Liver (tissue), 9 donors: ENCODE measurements around the gene UBL4B. TPM values are rescaled to one million over a fixed set of nuclear protein-coding genes. Genes with fewer than 3 reads are reported as not detected.

Experiments
- DNase-seq: peaks from one replicate; pipeline ENCODE4 v3.0.0-alpha.2; 2017; ENCODE audit warnings: low spot score
- H3K27ac ChIP-seq, 2 donors: one replicate each; pipeline ENCODE4 v1.7.0; 2013; ENCODE audit warnings: inconsistent platforms in 2 of 2, low read length in 2 of 2, control low read depth in 1 of 2, low read depth in 1 of 2, mild to moderate bottlenecking in 1 of 2
- H3K27me3 ChIP-seq, 4 donors: one replicate each; pipeline versions ENCODE4 v1.6.1 to v1.7.0; 2013; ENCODE audit warnings: low read length in 3 of 4, inconsistent platforms in 1 of 4, mild to moderate bottlenecking in 1 of 4, moderate library complexity in 1 of 4; ENCODE audit not compliant: control insufficient read depth in 4 of 4, insufficient read depth in 4 of 4
- H3K36me3 ChIP-seq, 4 donors: one replicate each; pipeline versions ENCODE4 v1.6.1 to v1.7.0; 2013; ENCODE audit warnings: low read length in 3 of 4, mild to moderate bottlenecking in 3 of 4, low read depth in 1 of 4, moderate library complexity in 1 of 4; ENCODE audit not compliant: control insufficient read depth in 4 of 4, insufficient read depth in 3 of 4
- H3K4me1 ChIP-seq, 4 donors: one replicate each; pipeline versions ENCODE4 v1.6.1 to v1.7.0; 2013; ENCODE audit warnings: low read length in 3 of 4, mild to moderate bottlenecking in 3 of 4, moderate library complexity in 1 of 4; ENCODE audit not compliant: control insufficient read depth in 4 of 4, insufficient read depth in 4 of 4
- H3K4me3 ChIP-seq, 3 donors: one replicate each; pipeline versions ENCODE4 v1.6.1 to v1.7.0; 2013; ENCODE audit warnings: low read length in 3 of 3, control low read depth in 1 of 3, low read depth in 1 of 3, mild to moderate bottlenecking in 1 of 3
- H3K9ac ChIP-seq, 2 donors: one replicate each; pipeline ENCODE4 v1.7.0; 2013; ENCODE audit warnings: low read length in 2 of 2, mild to moderate bottlenecking in 2 of 2, moderate library complexity in 2 of 2, control low read depth in 1 of 2, low read depth in 1 of 2
- H3K9me3 ChIP-seq, 4 donors: one replicate each; pipeline versions ENCODE4 v1.6.1 to v1.7.0; 2013; ENCODE audit warnings: low read length in 3 of 4; ENCODE audit not compliant: control insufficient read depth in 4 of 4
- ATF3 ChIP-seq: IDR thresholded peaks from 2 replicates; pipeline ENCODE4 v1.6.1; 2016; ENCODE audit warnings: antibody characterized with exemption
- EGR1 ChIP-seq, 2 donors: IDR thresholded peaks; 2 replicates each; pipeline ENCODE4 v1.6.1; 2016 to 2018; ENCODE audit warnings: antibody characterized with exemption in 2 of 2, low read depth in 2 of 2
- FOXA1 ChIP-seq: IDR thresholded peaks from 2 replicates; pipeline ENCODE4 v1.6.1; 2016; ENCODE audit warnings: antibody characterized with exemption
- FOXA2 ChIP-seq: IDR thresholded peaks from 2 replicates; pipeline ENCODE4 v1.6.1; 2016; ENCODE audit warnings: antibody characterized with exemption
- HNF4A ChIP-seq, 2 donors: conservative IDR thresholded peaks; 2 replicates each; pipeline ENCODE4 v1.6.1; 2016; ENCODE audit warnings: antibody characterized with exemption in 2 of 2, mild to moderate bottlenecking in 2 of 2
- HNF4G ChIP-seq: IDR thresholded peaks from 2 replicates; pipeline ENCODE4 v1.6.1; 2016; ENCODE audit warnings: antibody characterized with exemption
- JUND ChIP-seq, 2 donors: IDR thresholded peaks; 2 replicates each; pipeline ENCODE4 v1.6.1; 2016; ENCODE audit warnings: antibody characterized with exemption in 2 of 2
- MAX ChIP-seq: IDR thresholded peaks from 2 replicates; pipeline ENCODE4 v1.6.1; 2016; ENCODE audit warnings: antibody characterized with exemption
- NR2F2 ChIP-seq: IDR thresholded peaks from 2 replicates; pipeline ENCODE4 v1.6.1; 2016; ENCODE audit warnings: antibody characterized with exemption
- RAD21 ChIP-seq, 2 donors: IDR thresholded peaks; 2 replicates each; pipeline ENCODE4 v1.6.1; 2016; ENCODE audit warnings: antibody characterized with exemption in 2 of 2, mild to moderate bottlenecking in 2 of 2
- REST ChIP-seq: IDR thresholded peaks from 2 replicates; pipeline ENCODE4 v1.6.1; 2016; ENCODE audit warnings: antibody characterized with exemption, mild to moderate bottlenecking
- RXRA ChIP-seq, 2 donors: IDR thresholded peaks; 2 replicates each; pipeline ENCODE4 v1.6.1; 2017 to 2018; ENCODE audit warnings: antibody characterized with exemption in 2 of 2, mild to moderate bottlenecking in 1 of 2
- SP1 ChIP-seq: IDR thresholded peaks from 2 replicates; pipeline ENCODE4 v1.6.1; 2018; ENCODE audit warnings: antibody characterized with exemption, mild to moderate bottlenecking
- TAF1 ChIP-seq: conservative IDR thresholded peaks from 2 replicates; pipeline ENCODE4 v1.6.1; 2016; ENCODE audit warnings: antibody characterized with exemption, mild to moderate bottlenecking
- YY1 ChIP-seq: IDR thresholded peaks from 2 replicates; pipeline ENCODE4 v1.6.1; 2016; ENCODE audit warnings: antibody characterized with exemption, mild to moderate bottlenecking
- ZBTB33 ChIP-seq: IDR thresholded peaks from 2 replicates; pipeline ENCODE4 v1.6.1; 2016; ENCODE audit warnings: antibody characterized with exemption
- WGBS: extraction: QIAGEN DNeasy Blood & Tissue Kit; methylation state at CpG from one replicate; pipeline ENCODE4 v1.1.7; 2013; 5-methylcytosine and 5-hydroxymethylcytosine counted together
- polyA plus RNA-seq, 2 donors: library from polyadenylated mRNA; stranded (reverse) in 1 of 2; unstranded in 1 of 2; fragments of 200-250 nt in 1 of 2; fragments of >200 nt in 1 of 2; fragmentation: Nextera tagmentation in 1 of 2; extraction: Ambion mirVana in 1 of 2; gene quantifications; one replicate each; pipeline versions ENCODE4 v1.2.1 to v1.2.3, GENCODE V29; 2013 to 2015
- total RNA-seq, 2 donors: library from RNA; depleted of rRNA; stranded (reverse); fragments of >200 nt; gene quantifications; one replicate each; pipeline ENCODE4 v1.2.3, GENCODE V29; 2014
- donor health status: healthy.
- donor health status: healthy.
- donor health status: healthy.
- donor health status: healthy.
- donor health status: healthy.

Gene UBL4B
- total and polyA plus RNA-seq, 4 donors = not detected

GRCh38 chr1:110081061-110081460, 31.2 kb upstream of the UBL4B start:
- TF ChIP-seq FOXA2 (no peak), EGR1 (IDR thresholded peaks at IDR 0.05; ENCODE audit: low read depth in 2 of 2) (no peak), TAF1 (no peak)
- Histone ChIP-seq H3K9ac (no peak overlapping the region), H3K4me1 (peaks cover 3 to 16% (median 12%) of the 10 kb centered on the region in 4 donors), H3K4me3 (no peak overlapping the region), H3K27me3 (peaks cover 0 to 3% (median 0%) of the 10 kb centered on the region in 4 donors), H3K27ac (no peak overlapping the region), H3K36me3 (no peaks in the 10 kb centered on the region), H3K9me3 (no peaks in the 10 kb centered on the region)
- WGBS = 94% methylated on average over 5 of the region's 5 CpGs
- no peak for DNase-seq

GRCh38 chr1:110082477-110082876, 29.8 kb upstream of the UBL4B start:
- WGBS = 90% methylated on average over 5 of the region's 5 CpGs
- H3K36me3 ChIP-seq = no peaks in the 10 kb centered on the region
- no peak for DNase-seq
- H3K4me3 ChIP-seq = no peak overlapping the region
- no peak overlapping the region for H3K27ac ChIP-seq
- H3K27me3 ChIP-seq = peaks cover 0 to 3% (median 0%) of the 10 kb centered on the region in 4 donors
- no peak overlapping the region for H3K9ac ChIP-seq
- TF ChIP-seq SP1 (no peak), MAX (no peak), HNF4A (conservative IDR thresholded peaks at IDR 0.05) (no peak), EGR1 (IDR thresholded peaks at IDR 0.05; ENCODE audit: low read depth in 2 of 2) (no peak), JUND (IDR thresholded peaks at IDR 0.05) (no peak), RXRA (IDR thresholded peaks at IDR 0.05) (no peak), RAD21 (IDR thresholded peaks at IDR 0.05) (no peak), YY1 (no peak), NR2F2 (no peak)
- H3K4me1 ChIP-seq = peaks cover 3 to 16% (median 12%) of the 10 kb centered on the region in 4 donors
- no peaks in the 10 kb centered on the region for H3K9me3 ChIP-seq

- Histone ChIP-seq H3K4me3 (peak overlapping the region in 1 of 3 donors; percentile 64), H3K9me3 (no peaks in the 10 kb centered on the region), H3K36me3 (no peaks in the 10 kb centered on the region), H3K4me1 (peaks cover 3 to 16% (median 13%) of the 10 kb centered on the region in 4 donors), H3K27me3 (peaks cover 0 to 3% (median 0%) of the 10 kb centered on the region in 4 donors), H3K9ac (no peak overlapping the region), H3K27ac (no peak overlapping the region)
- no peak for DNase-seq
- 34% methylated on average over 15 of the region's 15 CpGs for WGBS
- TF ChIP-seq HNF4G = no peak
These were observed 29.0 kb upstream of the UBL4B start for GRCh38 chr1:110083061-110083865.

- H3K27ac ChIP-seq = no peak overlapping the region
- H3K36me3 ChIP-seq = no peaks in the 10 kb centered on the region
- H3K9me3 ChIP-seq = no peaks in the 10 kb centered on the region
- H3K27me3 ChIP-seq = peaks cover 0 to 3% (median 0%) of the 10 kb centered on the region in 4 donors
- DNase-seq = no peak
- peaks cover 3 to 17% (median 15%) of the 10 kb centered on the region in 4 donors for H3K4me1 ChIP-seq
- 8% methylated on average over 37 of the region's 37 CpGs for WGBS
- no peak overlapping the region for H3K9ac ChIP-seq
- H3K4me3 ChIP-seq = peak overlapping the region in 1 of 3 donors; percentile 64
- TF ChIP-seq RAD21 (IDR thresholded peaks at IDR 0.05) (no peak), JUND (IDR thresholded peaks at IDR 0.05) (no peak), FOXA1 (no peak), NR2F2 (no peak), ATF3 (no peak), RXRA (IDR thresholded peaks at IDR 0.05) (no peak), HNF4G (no peak), EGR1 (IDR thresholded peaks at IDR 0.05; ENCODE audit: low read depth in 2 of 2) (no peak), REST (no peak), ZBTB33 (no peak), SP1 (no peak)
These were observed 28.4 kb upstream of the UBL4B start for GRCh38 chr1:110083866-110084226.
